Fibroblast of skin of right biceps (primary cell): ENCODE data around the gene GPR180.
"Not testable (repeated sequence)": the region's sequence is repeated elsewhere in the genome, so short reads cannot be mapped to it uniquely, and the experiment has no call there.

ENCODE experiments used
- DNase-seq: peaks from one replicate; pipeline ENCODE4 v3.0.0-alpha.2; 2013

GPR180 gene

DNA sequence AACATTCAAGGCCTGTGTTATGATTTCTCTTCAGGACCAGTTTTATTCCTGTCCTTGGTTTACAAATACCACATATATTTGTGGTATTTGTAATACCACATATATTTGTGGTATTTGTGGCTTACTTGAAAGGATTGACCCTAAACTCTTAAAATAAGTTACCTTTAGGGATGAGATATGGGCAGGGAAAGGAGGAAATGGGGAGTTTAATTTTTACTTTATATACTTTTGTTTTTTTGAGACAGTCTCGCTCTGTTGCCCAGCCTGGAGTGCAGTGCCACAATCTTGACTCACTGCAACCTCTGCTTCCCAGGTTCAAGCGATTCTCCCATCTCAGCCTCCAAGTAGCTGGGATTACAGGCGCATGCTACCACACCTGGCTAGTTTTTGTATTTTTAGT lies 3.4 kb upstream of the GPR180 start:
- DNase-seq: no peak

DNA sequence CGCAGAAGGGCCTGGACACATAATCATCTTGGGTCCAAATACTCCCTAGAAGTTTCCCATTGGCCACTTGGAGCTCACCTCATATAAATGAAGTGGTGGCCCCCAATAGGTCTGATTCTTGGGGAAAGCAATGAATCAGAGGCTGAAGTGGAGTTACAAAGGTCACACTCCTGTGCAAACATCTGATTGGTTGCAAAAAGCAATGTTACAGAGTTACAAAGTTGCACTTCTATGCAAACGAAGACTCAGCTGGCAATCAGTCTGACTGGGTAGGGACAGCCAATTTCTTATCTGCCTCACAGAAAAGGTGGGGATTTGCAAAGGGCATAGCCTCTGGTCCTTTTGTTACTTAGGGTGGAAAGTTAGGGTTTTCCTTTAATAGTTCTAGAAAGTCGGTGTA lies 1.8 kb upstream of the GPR180 start:
- DNase-seq: no peak

DNA sequence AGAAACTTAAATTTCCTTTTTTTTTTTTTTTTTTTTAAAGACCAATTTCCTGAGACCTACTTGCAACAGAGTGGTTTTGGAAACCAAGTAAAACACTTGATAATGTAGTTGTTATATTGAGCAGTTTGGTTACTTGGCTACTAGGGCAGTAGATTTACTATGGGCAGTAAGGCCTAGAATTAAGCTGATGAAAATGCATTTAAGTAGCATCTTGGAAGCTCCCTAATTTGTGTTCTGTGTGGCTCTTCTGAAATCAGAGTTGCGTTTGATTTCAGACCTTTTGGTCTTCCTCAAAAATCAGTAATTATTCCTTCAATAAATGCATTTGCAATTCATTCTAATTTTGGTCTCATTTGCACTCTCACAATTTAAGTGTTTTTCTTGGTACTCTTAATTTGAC lies 810 bp downstream of the GPR180 start:
- no peak for DNase-seq

DNA sequence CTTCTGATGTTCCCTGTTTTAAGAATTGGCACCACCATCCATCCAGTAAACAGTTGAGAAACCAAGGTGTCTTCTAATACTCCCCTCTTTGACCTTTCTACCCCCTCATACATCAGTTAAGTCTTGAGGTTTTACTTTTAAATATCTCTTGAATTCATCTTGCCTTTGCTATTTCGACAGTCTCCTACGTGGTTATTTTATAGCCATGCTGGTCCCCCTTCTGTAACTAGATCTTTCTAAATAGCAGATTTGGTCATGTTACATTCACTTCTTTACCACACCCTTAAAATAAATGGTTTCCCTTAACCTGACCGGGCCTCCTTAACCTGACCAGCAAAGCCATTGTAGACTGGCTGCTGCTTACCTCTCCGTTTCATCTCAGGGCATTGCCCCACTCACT lies 5.4 kb downstream of the GPR180 start:
- DNase-seq: no peak

DNA sequence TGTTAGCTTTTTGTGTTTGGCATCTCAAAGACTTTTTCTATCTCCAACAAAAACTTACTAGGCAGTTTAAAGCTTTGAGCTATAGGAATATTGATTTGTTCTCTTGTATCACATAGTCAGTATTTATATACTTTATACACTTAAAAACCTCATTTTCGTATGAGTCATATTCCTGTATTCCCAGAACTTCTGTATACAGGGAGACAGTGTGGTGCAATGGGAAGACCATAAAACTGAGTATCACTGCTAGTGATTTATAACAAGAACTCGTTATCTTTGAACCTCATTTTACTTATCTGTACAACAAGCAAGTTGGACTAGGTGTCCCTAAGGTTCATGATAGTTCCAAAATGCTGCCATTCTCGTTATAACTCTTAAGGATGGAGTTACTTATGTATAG lies 6.3 kb downstream of the GPR180 start:
- DNase-seq: no peak

DNA sequence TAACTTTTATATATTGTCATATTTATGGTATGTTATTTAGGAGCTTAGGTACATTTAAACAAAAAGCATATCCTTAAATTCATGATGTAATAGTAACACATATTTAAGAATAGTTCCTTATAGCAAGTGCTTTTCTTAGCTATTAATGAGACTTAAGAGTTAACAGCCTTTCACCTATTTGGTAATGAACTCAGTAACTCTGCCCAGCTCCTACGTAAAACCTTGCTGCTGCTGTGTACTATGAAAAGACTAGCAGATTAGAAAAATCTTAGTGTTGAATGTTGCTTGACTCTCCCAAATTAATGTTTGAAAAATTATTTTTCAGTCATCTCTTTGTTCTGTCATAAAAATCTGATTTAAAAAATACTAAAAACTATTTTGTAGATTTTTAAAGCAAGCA lies 6.9 kb downstream of the GPR180 start:
- DNase-seq: no peak

DNA sequence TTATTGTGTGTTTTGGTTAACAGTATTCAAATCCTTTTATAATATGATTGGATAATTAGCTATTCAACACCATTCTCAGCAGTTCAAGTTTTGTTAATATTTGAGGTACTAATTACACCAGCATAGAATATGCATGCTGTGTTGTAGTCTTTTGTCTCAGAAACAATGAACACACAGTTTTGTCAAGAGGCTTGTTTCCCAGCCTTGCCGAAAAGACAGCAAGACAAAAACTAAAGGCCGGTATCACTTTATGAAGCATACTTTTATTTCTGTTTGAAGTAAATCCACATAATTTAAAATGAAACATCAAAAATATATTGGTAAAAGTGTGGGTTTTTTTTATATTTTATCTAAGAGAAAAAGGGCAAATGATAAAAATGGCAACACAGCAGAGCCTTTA lies 7.5 kb downstream of the GPR180 start:
- no peak for DNase-seq

DNA sequence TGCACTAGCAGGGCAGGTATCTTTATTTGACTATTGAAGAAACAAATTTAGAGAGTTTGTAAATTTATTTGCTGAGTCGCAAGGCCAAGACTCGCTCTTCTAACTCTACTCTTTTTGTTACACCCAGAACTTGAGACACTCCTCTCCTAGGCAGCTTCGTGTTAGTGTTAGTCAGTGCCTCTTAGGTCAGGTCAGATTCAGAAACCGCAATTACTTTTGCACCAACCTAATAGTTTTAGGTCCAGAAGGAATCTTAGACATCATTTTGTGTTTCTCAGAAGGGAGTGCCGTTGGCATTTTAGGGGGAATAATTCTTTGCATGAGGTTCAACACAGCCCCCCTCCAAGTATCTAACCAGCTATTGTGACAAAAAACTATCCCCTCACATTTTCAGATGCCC lies 8.8 kb downstream of the GPR180 start:
- DNase-seq: no peak

DNA sequence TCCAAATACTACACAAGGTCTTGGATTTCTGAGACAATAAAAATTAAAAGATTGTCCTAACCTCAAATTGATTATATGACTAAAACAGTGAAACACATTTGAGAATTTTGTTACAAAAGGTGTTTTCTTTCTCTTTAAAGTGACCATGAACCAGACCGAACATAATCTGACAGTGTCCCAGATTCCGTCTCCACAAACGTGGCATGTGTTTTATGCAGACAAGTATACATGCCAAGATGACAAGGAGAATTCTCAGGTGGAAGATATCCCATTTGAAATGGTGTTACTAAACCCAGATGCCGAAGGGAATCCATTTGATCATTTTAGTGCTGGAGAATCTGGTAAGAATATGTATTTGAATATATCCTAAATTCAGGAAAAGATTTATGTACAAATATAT lies 10.4 kb downstream of the GPR180 start:
- no peak for DNase-seq

DNA sequence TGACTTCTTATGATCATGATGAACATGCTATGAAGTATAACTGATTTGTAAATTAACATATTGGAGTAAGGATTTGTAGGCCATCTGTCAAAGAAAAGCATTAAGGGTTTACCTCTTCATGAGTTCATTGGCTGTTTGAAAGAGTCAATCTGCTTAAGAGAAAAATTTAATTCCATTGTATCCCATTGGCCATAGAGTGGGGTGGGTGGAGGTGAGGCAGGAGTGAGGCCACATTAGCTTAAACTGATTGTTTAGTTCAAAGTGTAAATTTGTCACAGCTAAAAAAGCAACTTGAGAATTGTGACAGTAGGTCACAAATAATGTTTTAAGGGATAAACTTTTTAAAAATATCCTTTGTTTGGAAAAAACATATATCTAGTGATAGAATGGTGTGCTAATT lies 11.4 kb downstream of the GPR180 start:
- no peak for DNase-seq

DNA sequence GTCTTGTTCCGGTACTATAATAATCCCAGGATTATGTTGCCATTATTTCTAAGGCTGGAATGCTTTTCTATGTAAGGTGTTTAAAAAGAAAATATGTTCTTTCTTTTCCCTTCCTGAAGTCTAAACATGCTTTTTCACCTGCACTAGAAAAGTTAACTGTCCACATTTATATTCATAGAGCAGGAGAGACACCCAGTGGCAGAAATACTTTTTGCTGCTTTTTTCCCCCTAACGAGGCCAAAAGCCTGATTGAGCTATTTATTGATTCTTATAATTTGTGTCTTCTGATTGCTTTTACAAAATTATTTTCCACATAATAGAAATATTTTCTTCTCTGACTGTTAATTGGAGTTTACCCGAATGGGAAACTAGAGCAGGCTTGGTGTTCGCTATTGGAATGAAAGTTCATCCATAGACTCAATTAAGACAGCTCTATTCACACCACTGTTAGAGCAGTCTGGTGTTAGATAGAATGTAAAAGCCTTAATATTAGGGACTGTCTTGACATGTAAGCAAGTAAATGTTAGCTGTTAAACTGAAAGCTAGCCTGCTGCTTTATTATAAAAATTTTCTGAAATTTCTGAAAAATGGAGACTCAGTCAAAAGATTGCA lies 15.8 kb downstream of the GPR180 start:
- no peak for DNase-seq

DNA sequence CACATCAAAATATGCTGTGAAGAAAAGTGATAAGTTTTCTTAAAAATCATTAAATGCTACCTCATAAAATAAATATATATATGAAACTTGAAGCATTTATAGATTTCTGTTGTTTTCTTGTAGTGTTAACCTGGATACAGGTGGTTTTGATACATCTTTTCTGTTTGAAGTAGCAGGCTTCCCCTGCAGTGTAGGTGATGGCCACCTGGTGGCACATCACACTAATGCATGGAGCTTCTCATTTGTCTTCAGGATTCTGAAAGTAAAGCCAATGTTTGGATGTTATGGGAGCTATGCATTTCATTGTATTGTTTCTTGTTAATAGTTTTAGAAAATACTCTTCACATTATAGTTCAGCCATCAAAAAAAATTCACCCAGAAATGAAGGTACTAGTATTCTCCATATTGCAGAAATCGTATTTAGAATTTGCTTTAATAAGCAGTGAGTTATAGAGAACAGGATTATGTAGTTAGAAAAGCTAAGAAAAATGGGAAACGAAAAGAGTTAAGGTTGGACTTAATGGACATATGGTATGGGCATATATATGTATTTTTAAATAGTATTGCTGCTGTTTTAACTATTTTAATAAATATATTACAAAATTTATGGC lies 18.7 kb downstream of the GPR180 start:
- peak; percentile 24 for DNase-seq

DNA sequence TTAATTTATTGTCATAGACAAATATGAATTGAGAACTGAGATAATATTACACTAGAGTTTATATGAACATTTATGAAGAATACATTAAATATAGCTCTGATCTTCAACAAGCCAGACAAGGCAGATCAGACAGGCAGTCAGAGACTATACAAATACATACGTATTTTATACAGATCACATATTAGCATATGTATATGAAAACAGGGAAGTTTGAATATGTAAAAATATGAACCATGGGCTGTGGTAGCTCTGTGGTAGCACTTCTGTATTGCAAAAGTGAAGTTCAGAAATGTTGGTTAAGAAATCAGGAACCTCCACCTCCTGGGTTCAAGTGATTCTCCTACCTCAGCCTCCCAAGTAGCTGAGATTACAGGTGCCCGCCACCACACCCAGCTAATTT lies 20.7 kb downstream of the GPR180 start:
- no peak for DNase-seq

DNA sequence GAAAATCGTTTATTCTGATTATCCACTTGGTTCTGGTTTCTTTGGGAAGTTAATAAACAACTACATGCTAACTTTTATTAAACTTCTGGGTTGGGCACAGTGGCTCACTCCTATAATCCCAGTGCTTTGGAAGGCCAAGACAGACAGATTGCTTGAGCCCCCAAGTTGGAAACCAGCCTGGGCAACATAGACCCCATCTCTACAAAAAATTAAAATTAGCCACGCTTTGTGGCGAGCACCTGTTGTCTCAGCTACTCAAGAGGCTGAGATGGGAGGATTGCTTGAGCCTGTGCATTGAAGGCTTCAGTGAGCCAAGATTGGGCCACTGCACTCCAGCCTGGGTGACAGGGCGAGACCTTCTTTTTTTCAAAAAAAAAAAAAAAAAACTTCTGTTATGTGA lies 21.7 kb downstream of the GPR180 start:
- no peak for DNase-seq

DNA sequence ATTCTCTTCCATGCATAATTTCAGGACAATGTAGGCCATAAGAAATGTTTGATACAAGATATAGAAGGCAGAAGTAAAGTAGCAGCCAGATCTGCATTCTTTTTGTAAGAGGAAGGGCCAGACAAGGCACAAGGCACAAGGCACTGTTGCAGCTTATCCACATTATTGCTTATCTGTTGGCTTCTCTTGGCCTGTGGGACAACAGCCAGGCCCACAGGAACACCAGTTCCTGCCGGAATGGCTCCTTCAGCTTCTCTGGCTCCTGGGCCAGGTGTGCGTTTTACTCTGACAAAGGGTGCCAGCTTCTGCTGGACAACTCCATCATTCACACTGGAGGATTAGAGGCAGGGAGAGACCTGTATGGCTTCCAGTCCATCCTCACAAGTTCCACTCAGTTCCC lies 29.2 kb downstream of the GPR180 start:
- DNase-seq: no peak

DNA sequence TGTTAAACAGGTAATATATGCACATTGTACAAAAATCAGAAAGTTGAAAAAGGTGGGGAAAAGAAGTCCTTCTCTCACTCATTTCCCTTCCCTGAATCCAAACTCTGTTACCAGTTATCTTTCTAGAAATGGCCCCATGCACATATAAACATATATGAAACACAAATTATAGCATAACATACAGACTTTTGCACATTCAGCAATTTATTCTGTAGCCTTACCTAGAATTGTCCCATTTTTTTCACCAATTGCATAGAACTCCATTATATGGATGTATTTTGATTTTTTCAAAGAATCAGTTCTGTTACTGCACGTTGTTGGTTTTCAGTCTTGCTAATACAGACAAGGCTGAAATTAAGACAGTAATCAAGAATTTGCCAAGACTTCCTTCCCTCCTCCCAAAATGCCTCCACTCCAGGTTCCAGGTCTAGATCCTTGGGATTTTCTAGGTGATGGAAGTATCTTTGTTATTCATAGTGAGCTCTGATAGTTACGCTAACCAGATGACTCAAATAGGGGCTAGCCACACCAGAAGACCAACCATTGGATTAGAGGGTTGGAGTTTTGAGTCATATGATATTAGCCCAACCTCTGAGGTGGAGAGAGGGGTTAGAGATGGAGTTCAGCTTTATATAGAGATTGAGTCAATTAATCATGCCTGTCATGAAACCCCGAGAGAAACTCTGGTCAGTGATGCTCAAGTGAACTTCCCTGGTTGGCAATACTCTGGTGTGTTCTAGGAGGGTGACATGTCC lies 30.7 kb downstream of the GPR180 start:
- peak; percentile 11 for DNase-seq

DNA sequence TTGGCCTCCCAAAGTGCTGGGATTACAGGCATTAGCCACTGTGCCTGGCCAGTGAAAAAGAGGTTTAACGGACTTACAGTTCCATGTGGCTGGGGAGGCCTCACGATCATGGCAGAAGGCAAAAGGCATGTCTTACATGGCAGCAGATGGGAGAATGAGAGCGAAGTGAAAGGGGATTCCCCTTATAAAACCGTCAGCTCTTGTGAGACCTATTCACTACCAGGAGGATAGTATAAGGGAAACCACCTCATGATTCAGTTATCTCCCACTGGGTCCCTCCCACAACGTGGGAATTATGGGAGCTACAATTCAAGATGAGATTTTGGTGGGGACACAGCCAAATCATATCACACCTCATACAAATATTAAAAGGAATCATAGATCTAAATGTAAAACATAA lies 34.4 kb downstream of the GPR180 start:
- DNase-seq: not testable (repeated sequence)

DNA sequence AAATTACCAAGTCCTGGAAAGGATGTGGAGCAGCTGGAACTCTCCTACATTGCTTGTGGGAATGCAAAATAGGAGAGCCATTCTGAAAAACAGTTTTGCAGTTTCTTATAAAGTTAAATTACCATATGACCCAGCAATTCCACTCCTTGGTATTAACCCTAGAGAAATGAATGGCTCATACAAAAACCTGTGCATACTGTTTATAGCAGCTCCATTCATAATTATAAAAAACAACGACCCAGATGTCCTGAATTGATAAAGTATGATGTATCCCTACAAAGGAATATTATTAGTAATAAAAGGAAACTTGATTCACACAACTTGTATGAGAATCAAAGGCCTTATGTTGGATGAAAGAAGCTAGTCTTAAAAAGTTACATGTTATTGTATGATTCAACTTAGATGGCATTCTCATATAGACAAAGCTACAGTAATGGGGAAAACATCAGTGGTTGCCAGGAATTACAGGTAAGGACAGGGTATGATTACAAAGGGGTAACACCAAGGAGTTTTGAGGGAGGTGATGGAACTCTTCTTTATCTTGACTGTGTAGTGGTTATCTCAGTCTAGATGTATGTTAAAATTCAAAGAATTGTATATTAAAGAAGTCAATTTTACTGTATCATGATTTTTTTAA lies 35.4 kb downstream of the GPR180 start:
- DNase-seq: no peak

DNA sequence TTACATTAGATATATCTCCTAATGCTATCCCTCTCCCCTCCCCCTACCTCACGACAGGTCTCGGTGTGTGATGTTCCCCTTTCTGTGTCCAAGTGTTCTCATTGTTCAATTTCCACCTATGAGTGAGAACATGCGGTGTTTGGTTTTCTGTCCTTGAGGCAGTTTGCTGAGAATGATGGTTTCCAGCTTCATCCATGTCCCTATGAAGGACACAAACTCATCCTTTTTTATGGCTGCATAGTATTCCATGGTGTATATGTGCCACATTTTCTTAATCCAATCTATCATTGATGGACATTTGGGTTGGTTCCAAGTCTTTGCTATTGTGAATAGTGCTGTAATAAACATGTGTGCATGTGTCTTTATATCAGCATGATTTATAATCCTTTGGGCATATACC lies 36.0 kb downstream of the GPR180 start:
- DNase-seq: not testable (repeated sequence)

DNA sequence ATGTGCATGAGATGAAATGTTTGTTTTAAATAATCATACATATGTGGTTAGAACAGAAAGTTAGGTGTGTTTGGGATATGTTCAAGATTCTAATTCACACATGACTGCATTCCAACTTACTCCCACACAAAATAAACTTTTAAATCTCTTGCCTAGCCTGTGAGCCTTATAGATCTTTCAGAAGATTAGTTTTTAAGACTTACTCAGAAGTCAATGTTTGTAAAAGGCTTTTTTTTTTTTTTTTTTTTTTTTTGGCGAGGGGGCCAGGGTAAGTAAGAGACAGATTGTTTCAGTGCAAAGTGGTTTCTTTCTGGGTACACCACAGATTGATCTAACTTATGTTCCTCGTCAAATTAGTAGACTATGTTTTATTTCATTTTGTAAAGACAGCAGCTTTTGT lies 39.1 kb downstream of the GPR180 start:
- peak; percentile 38 for DNase-seq

DNA sequence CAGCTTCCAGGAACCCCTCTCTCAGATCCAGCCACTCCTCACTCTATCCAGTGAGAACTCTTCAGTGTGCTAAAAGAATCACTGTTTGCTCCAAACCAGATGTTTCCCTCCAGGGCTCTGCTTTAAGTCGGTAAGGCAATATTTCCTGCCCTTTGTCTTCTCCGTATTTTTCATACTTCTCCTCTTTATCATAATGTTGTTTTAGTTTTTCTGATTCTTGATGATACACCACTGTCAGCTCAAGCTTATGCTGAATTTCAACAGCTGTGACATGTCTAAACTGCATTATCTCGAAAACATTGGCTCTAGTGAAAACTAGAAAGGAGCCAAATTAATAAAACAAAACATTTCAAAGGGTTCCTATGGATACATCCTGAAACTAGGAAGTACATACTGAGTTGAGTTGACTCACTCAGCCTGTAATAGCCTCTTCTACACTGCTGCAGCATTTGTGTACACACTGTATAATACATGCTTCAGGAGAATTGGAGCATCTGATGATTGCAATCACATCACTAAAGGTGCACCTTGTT lies 39.8 kb downstream of the GPR180 start:
- peak; percentile 71 for DNase-seq

DNA sequence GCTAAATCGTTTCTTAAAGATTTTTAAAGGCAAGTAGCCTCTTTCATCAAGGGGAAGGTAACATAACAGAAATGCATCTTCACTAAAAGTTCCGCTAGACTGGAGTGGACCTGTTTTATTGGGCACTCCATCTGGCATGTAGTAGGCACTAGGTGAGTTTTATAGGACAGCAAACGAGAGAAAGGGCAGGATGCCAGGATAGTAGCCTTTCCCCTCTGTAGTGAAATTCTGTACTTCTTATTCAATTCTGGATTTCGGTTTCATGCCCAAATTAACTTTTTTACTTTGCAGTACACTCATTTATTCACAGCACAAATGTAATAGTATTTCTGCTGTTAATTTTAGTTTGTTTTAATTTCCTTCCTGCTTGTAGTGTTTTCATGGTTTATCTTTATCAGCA lies 45.2 kb downstream of the GPR180 start:
- DNase-seq: no peak

DNA sequence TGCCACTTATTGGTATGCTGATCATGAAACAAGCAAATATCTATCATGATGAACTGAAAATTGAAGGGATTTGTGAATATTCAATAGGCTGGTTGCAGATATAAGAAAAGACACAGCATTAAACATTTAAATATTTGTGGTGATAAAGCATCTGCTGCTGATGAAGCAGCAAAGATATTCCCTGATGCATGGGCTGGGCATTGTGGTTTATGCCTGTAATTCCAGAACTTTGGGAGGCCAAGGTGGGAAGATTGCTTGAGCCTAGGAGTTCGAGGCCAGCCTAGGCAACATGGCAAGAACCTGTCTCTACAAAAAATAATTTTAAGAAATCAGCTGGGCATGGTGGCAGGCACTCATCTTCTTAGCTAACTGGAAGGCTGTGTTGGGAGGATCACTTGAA lies 54.5 kb downstream of the GPR180 start:
- peak; percentile 43 for DNase-seq

DNA sequence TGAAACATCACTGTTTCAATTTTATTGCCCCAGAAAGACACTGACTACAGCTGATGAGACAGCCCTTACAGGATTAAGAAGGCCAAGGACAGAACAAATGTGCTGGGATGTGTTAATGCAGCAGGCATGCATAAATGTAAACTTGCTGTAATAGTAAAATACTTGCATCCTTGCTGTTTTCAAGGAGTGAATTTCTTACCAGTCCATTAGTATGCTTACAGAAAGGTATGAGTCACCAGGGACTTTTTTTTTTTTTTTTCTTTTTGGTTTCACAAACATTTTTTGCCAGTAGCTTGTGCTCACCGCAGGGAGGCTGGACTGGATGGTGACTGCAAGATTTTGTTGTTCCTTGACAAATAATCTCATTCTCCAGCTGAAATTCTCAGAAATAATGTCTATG lies 55.1 kb downstream of the GPR180 start:
- peak; percentile 95 for DNase-seq
